A549 treated with CORT108297 at 1 μM for 4 hours (cell line): ENCODE data around the gene DHRS2. TPM values are rescaled to one million over a fixed set of nuclear protein-coding genes. Genes with fewer than 3 reads are reported as not detected.

ENCODE experiments used
- total RNA-seq: library from RNA; stranded (reverse); fragments of 200-300 nt; extraction: Qiagen RNA extraction; gene quantifications from 5 replicates; pipeline ENCODE4 v1.2.3, GENCODE V29; 2022

The DHRS2 gene, protein sequence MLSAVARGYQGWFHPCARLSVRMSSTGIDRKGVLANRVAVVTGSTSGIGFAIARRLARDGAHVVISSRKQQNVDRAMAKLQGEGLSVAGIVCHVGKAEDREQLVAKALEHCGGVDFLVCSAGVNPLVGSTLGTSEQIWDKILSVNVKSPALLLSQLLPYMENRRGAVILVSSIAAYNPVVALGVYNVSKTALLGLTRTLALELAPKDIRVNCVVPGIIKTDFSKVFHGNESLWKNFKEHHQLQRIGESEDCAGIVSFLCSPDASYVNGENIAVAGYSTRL
- total RNA-seq = 6.0 to 9.9 TPM (median 8.1 TPM) in 5 replicates

GRCh38 chr14:23636317-23637211, at the start of gene DHRS2:
DHRS2 (plus strand) TSS chr14:23636364; CDS start chr14:23638865, 2,501 bp downstream.

Other genes with a start within 250 kb of the DHRS2 start
- not detected in 5 replicates for gene MYH6, start 228.1 kb upstream of the DHRS2 start, total RNA-seq
- not detected in 5 replicates for gene MYH7, start 200.7 kb upstream of the DHRS2 start, total RNA-seq
- 56.9 to 78.2 TPM (median 60.9 TPM) in 5 replicates for gene NGDN, start 166.7 kb upstream of the DHRS2 start, total RNA-seq
- 0.84 to 1.6 TPM (median 1.2 TPM) in 5 replicates for gene ZFHX2, start 84.6 kb upstream of the DHRS2 start, total RNA-seq
- 13.7 to 14.9 TPM (median 14.3 TPM) in 5 replicates for gene THTPA, start 80.1 kb upstream of the DHRS2 start, total RNA-seq
- gene AP1G2, start 68.6 kb upstream of the DHRS2 start, total RNA-seq = 41.1 to 67.5 TPM (median 49.7 TPM) in 5 replicates
- gene JPH4, start 57.6 kb upstream of the DHRS2 start, total RNA-seq = 0.03 to 0.05 TPM in 2 of 5 replicates, not detected in the others